ENCODE results near the gene WNT11. TPM values are rescaled to one million over a fixed set of nuclear protein-coding genes. Genes with fewer than 3 reads are reported as not detected.

WNT11 gene
- total RNA-seq, 1 donor from 2014 or later: 1.5 TPM

- Mint-ChIP-seq H3K27me3 (peaks cover 59% of the 10 kb centered on the region), H3K4me3 (ENCODE audit: low read depth) (no peak overlapping the region), H3K9me3 (ENCODE audit: low read depth) (no peaks in the 10 kb centered on the region), H3K36me3 (ENCODE audit: insufficient read depth) (no peaks in the 10 kb centered on the region), H3K4me1 (ENCODE audit: low read depth) (peaks cover 6% of the 10 kb centered on the region), H3K27ac (no peak overlapping the region)
- no peak for DNase-seq (ENCODE audit: low spot score, unreplicated experiment)
- TF ChIP-seq, protein P1, sequence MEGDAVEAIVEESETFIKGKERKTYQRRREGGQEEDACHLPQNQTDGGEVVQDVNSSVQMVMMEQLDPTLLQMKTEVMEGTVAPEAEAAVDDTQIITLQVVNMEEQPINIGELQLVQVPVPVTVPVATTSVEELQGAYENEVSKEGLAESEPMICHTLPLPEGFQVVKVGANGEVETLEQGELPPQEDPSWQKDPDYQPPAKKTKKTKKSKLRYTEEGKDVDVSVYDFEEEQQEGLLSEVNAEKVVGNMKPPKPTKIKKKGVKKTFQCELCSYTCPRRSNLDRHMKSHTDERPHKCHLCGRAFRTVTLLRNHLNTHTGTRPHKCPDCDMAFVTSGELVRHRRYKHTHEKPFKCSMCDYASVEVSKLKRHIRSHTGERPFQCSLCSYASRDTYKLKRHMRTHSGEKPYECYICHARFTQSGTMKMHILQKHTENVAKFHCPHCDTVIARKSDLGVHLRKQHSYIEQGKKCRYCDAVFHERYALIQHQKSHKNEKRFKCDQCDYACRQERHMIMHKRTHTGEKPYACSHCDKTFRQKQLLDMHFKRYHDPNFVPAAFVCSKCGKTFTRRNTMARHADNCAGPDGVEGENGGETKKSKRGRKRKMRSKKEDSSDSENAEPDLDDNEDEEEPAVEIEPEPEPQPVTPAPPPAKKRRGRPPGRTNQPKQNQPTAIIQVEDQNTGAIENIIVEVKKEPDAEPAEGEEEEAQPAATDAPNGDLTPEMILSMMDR (IDR thresholded peaks at IDR 0.05; ENCODE audit: unreplicated experiment): no peak
Observed at GRCh38 chr11:76212086-76213035, 6.1 kb upstream of the WNT11 start.

DNA sequence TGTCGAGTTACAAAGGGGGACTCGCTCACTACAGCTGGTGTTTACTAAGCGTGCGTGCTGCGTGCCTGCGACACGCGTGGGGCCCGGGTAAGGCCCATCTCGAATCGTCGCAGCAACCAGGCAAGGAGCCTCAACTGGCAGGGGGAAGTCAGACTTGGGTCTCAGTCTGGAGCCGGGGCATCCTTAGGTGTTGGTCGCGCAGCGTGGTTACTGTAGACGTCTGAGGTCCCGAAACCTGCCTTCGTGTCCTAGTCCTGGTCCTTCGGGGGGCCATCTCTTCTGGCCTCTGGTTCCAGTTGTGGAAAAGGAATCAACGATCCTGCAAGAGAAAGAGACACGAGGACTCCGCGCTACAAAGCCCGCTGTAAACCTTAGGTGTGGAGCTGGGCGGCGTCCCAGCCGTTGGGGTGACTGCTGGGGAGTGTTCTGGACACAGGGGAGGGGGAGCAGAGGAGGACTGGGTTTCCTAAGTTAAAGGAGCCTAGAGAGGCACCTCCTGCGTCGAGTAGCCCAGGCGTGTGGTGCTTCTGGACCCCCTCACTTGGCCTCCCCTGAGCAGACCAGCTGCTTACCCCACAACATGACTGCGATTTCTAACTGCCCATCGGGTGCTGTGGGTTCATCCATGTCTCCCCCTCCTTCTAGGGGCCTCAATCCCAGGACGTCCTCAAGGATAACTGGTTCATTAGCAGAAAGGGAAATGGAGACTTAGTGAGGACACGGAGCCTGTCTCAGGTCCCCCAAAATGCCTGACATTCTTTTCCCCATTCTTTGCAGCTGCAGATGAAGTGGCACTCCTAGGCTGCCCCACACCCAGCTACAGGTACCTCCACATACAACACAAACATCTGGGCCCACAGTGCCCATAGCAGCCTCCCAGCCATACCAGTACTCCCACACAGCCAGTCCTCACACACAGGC, 4.9 kb upstream of the WNT11 start:
- Mint-ChIP-seq H3K27ac (no peak overlapping the region), H3K27me3 (peaks cover 68% of the 10 kb centered on the region), H3K4me3 (ENCODE audit: low read depth) (peak overlapping the region; percentile 27), H3K36me3 (ENCODE audit: insufficient read depth) (no peaks in the 10 kb centered on the region), H3K4me1 (ENCODE audit: low read depth) (peaks cover 3% of the 10 kb centered on the region), H3K9me3 (ENCODE audit: low read depth) (no peaks in the 10 kb centered on the region)
- no peak for DNase-seq (ENCODE audit: low spot score, unreplicated experiment)
- TF ChIP-seq, protein P1 (IDR thresholded peaks at IDR 0.05; ENCODE audit: unreplicated experiment): no peak

GRCh38 chr11:76209973-76210930, 4.0 kb upstream of the WNT11 start:
- peaks cover 69% of the 10 kb centered on the region for H3K27me3 Mint-ChIP-seq
- TF ChIP-seq, protein P1 (IDR thresholded peaks at IDR 0.05; ENCODE audit: unreplicated experiment): no peak
- peak; percentile 28 for DNase-seq (ENCODE audit: low spot score, unreplicated experiment)
- no peaks in the 10 kb centered on the region for H3K9me3 Mint-ChIP-seq (ENCODE audit: low read depth)
- H3K4me3 Mint-ChIP-seq (ENCODE audit: low read depth): peak overlapping the region; percentile 11
- H3K36me3 Mint-ChIP-seq (ENCODE audit: insufficient read depth): no peaks in the 10 kb centered on the region
- H3K27ac Mint-ChIP-seq: no peak overlapping the region
- H3K4me1 Mint-ChIP-seq (ENCODE audit: low read depth): peaks cover 10% of the 10 kb centered on the region

- TF ChIP-seq, protein P1 (IDR thresholded peaks at IDR 0.05; ENCODE audit: unreplicated experiment): no peak
- peak; percentile 31 for DNase-seq (ENCODE audit: low spot score, unreplicated experiment)
- peaks cover 68% of the 10 kb centered on the region for H3K27me3 Mint-ChIP-seq
- no peaks in the 10 kb centered on the region for H3K36me3 Mint-ChIP-seq (ENCODE audit: insufficient read depth)
- peaks cover 16% of the 10 kb centered on the region for H3K4me1 Mint-ChIP-seq (ENCODE audit: low read depth)
- no peaks in the 10 kb centered on the region for H3K9me3 Mint-ChIP-seq (ENCODE audit: low read depth)
- H3K27ac Mint-ChIP-seq: no peak overlapping the region
- H3K4me3 Mint-ChIP-seq (ENCODE audit: low read depth): peak overlapping the region; percentile 66
Observed at GRCh38 chr11:76209375-76209972, 3.2 kb upstream of the WNT11 start.

All from progenitor cell of endocrine pancreas (in vitro differentiated cells).